Ovary (tissue), 3 donors: ENCODE results near the gene FAM216A.

ENCODE experiments used
- EP300 ChIP-seq: sonication (generic); formaldehyde crosslinking; IDR thresholded peaks from one replicate; pipeline ENCODE4 v1.6.1; 2017; ENCODE audit warnings: antibody characterized with exemption
- POLR2A ChIP-seq: fragments of 450-650 bp; IDR thresholded peaks from one replicate; pipeline ENCODE4 v1.6.1; 2017; ENCODE audit warnings: antibody characterized with exemption, mild to moderate bottlenecking, moderate library complexity
- TF ChIP-seq, protein P1 (sequence below), 3 donors: fragments of 450-650 bp in 2 of 3; fragments of 200-600 bp in 1 of 3; IDR thresholded peaks; one replicate each; pipeline versions ENCODE4 v1.5.1 to v1.8.0; 2016 to 2022; ENCODE audit warnings: antibody characterized with exemption in 3 of 3, mild to moderate bottlenecking in 1 of 3
- donor health status: DM: no; HTN: no; CAD: no.

GRCh38 chr12:110467847-110468213, 815 bp upstream of the FAM216A start:
- TF ChIP-seq POLR2A, result no peak
- TF ChIP-seq, protein P1, sequence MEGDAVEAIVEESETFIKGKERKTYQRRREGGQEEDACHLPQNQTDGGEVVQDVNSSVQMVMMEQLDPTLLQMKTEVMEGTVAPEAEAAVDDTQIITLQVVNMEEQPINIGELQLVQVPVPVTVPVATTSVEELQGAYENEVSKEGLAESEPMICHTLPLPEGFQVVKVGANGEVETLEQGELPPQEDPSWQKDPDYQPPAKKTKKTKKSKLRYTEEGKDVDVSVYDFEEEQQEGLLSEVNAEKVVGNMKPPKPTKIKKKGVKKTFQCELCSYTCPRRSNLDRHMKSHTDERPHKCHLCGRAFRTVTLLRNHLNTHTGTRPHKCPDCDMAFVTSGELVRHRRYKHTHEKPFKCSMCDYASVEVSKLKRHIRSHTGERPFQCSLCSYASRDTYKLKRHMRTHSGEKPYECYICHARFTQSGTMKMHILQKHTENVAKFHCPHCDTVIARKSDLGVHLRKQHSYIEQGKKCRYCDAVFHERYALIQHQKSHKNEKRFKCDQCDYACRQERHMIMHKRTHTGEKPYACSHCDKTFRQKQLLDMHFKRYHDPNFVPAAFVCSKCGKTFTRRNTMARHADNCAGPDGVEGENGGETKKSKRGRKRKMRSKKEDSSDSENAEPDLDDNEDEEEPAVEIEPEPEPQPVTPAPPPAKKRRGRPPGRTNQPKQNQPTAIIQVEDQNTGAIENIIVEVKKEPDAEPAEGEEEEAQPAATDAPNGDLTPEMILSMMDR (IDR thresholded peaks at IDR 0.05), result no peak
- TF ChIP-seq EP300, result no peak
